ENCODE data around the gene LPCAT2. TPM values are rescaled to one million over a fixed set of nuclear protein-coding genes. Genes with fewer than 3 reads are reported as not detected.

LPCAT2 gene
- polyA plus RNA-seq, 1 experiment: 20.6 TPM

DNA sequence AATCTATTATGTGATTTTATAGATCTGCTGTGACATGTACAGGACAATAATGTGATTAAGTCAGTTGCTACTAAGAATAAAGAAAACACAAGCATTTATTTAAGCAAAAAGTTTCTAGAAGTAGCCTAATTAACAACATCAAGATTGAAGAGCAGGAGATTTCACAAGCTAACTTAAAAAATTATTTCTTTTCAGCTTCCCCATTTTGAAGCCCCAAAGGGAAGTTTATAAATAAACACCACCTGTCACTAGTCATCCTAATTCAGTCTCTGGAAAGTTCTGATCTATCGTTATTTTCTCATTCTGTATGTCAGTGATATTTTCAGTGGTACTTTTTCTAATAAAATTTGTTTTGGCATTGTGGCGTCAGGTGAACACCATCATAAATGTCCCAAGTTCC is 65.9 kb downstream of the LPCAT2 start:
- H3K4me3 ChIP-seq (ENCODE audit: low read depth, low read length): no peak overlapping the region
- no peak overlapping the region for H3K27ac ChIP-seq (ENCODE audit: low read depth, low read length)
- no peak for DNase-seq (ENCODE audit: low read depth, low spot score)
- no peaks in the 10 kb centered on the region for H3K9me3 ChIP-seq (ENCODE audit: control insufficient read depth, insufficient read depth, low read length)
- POLR2A ChIA-PET: no interaction called here
- TF ChIP-seq, protein P1, sequence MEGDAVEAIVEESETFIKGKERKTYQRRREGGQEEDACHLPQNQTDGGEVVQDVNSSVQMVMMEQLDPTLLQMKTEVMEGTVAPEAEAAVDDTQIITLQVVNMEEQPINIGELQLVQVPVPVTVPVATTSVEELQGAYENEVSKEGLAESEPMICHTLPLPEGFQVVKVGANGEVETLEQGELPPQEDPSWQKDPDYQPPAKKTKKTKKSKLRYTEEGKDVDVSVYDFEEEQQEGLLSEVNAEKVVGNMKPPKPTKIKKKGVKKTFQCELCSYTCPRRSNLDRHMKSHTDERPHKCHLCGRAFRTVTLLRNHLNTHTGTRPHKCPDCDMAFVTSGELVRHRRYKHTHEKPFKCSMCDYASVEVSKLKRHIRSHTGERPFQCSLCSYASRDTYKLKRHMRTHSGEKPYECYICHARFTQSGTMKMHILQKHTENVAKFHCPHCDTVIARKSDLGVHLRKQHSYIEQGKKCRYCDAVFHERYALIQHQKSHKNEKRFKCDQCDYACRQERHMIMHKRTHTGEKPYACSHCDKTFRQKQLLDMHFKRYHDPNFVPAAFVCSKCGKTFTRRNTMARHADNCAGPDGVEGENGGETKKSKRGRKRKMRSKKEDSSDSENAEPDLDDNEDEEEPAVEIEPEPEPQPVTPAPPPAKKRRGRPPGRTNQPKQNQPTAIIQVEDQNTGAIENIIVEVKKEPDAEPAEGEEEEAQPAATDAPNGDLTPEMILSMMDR (IDR thresholded peaks at IDR 0.05; ENCODE audit: low read depth, low read length): no peak
- no peaks in the 10 kb centered on the region for H3K27me3 ChIP-seq (ENCODE audit: control insufficient read depth, insufficient read depth, low read length)
- CTCF ChIA-PET: interaction anchor here (10.1 kb wide), 1 partner anchor 110 kb away, joined by 65 read pairs; no protein-coding TSS in a partner anchor

DNA sequence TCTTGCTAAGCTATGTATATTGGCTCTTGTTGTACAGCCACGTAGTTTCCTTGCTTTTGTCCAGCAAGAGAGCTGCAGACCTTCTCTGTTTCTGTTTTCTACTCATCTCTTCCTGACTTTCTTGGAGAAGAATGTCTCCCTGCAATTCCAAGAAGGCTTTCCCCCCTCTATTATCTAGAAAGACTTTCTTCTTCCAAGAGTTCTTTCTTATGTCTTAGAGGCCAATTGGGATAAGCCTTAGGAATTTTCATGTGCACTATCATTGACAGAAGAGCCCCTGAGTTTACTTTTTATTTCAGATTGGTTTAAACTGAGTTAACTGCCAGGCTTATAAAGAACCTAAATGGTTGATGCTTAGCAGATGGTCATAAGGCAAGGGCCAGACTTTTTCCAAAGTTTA is 66.6 kb downstream of the LPCAT2 start:
- CTCF ChIA-PET: interaction anchor here (2.0 to 10.1 kb wide), 2 partner anchors 9 to 110 kb away, joined by 5 to 65 read pairs; partner anchors contain the start of gene CAPNS2
- Histone ChIP-seq H3K27ac (ENCODE audit: low read depth, low read length) (no peak overlapping the region), H3K27me3 (ENCODE audit: control insufficient read depth, insufficient read depth, low read length) (no peaks in the 10 kb centered on the region), H3K4me3 (ENCODE audit: low read depth, low read length) (no peak overlapping the region), H3K9me3 (ENCODE audit: control insufficient read depth, insufficient read depth, low read length) (no peaks in the 10 kb centered on the region)
- DNase-seq (ENCODE audit: low read depth, low spot score): no peak
- TF ChIP-seq, protein P1 (IDR thresholded peaks at IDR 0.05; ENCODE audit: low read depth, low read length): no peak
- POLR2A ChIA-PET: no interaction called here

- POLR2A ChIA-PET: no interaction called here
- Histone ChIP-seq H3K9me3 (ENCODE audit: control insufficient read depth, insufficient read depth, low read length) (no peaks in the 10 kb centered on the region), H3K27ac (ENCODE audit: low read depth, low read length) (no peak overlapping the region), H3K27me3 (ENCODE audit: control insufficient read depth, insufficient read depth, low read length) (no peaks in the 10 kb centered on the region), H3K4me3 (ENCODE audit: low read depth, low read length) (no peak overlapping the region)
- no peak for DNase-seq (ENCODE audit: low read depth, low spot score)
- TF ChIP-seq, protein P1 (IDR thresholded peaks at IDR 0.05; ENCODE audit: low read depth, low read length): no peak
- CTCF ChIA-PET: interaction anchor here (2.0 to 10.1 kb wide), 2 partner anchors 9 to 111 kb away, joined by 5 to 65 read pairs; partner anchors contain the start of gene CAPNS2
Measured at GRCh38 chr16:55576384-55576783, 67.5 kb downstream of the LPCAT2 start.

DNA sequence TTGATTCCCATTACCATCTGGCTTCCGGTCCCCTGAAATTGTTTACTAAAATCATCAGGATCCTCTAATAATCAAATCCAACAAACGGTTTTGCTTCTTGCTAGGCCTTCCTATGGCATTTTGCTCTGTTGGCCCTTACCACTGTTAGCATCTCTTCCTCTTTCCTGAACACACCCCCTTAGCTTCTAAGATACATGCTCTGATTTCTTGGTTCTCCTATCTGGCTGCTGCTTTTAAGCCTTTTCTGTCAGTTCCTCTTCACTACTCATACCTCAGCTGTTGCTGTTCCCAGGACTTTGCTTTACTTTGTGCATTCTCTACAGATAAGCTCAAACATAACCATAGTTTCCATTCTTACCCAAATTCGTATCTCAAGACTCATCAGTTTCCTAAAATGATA is 69.0 kb downstream of the LPCAT2 start:
- H3K9me3 ChIP-seq (ENCODE audit: control insufficient read depth, insufficient read depth, low read length): no peaks in the 10 kb centered on the region
- H3K27ac ChIP-seq (ENCODE audit: low read depth, low read length): no peak overlapping the region
- ChIA-PET POLR2A (no interaction called here), CTCF (interaction anchor here (10.1 kb wide), 1 partner anchor 113 kb away, joined by 65 read pairs; no protein-coding TSS in a partner anchor)
- no peak overlapping the region for H3K4me3 ChIP-seq (ENCODE audit: low read depth, low read length)
- no peaks in the 10 kb centered on the region for H3K27me3 ChIP-seq (ENCODE audit: control insufficient read depth, insufficient read depth, low read length)
- no peak for DNase-seq (ENCODE audit: low read depth, low spot score)
- TF ChIP-seq, protein P1 (IDR thresholded peaks at IDR 0.05; ENCODE audit: low read depth, low read length): no peak

- no peaks in the 10 kb centered on the region for H3K9me3 ChIP-seq (ENCODE audit: control insufficient read depth, insufficient read depth, low read length)
- no peak overlapping the region for H3K27ac ChIP-seq (ENCODE audit: low read depth, low read length)
- TF ChIP-seq, protein P1 (IDR thresholded peaks at IDR 0.05; ENCODE audit: low read depth, low read length): no peak
- no peaks in the 10 kb centered on the region for H3K27me3 ChIP-seq (ENCODE audit: control insufficient read depth, insufficient read depth, low read length)
- no peak for DNase-seq (ENCODE audit: low read depth, low spot score)
- ChIA-PET POLR2A (interaction anchor here (0.5 kb wide), 1 partner anchor 49 kb away, joined by 3 read pairs; no protein-coding TSS in a partner anchor), CTCF (no interaction called here)
- H3K4me3 ChIP-seq (ENCODE audit: low read depth, low read length): no peak overlapping the region
Measured at GRCh38 chr16:55585631-55586030, 76.8 kb downstream of the LPCAT2 start.

Measured in AG04450 (cell line).